GM23248 (cell line): ENCODE data around the gene TMEM74B. TPM values are rescaled to one million over a fixed set of nuclear protein-coding genes. Genes with fewer than 3 reads are reported as not detected.

Source experiments
- DNase-seq: peaks from one replicate; pipeline ENCODE4 v3.0.0-alpha.2; 2015
- H2AFZ ChIP-seq: fragments of 200-600 bp; sonication (generic); 2 replicates; pipeline ENCODE4 v1.6.1; 2016; ENCODE audit warnings: antibody characterized with exemption
- H3F3A ChIP-seq: fragments of 200-600 bp; sonication (generic); 2 replicates; pipeline ENCODE4 v1.6.1; 2016; ENCODE audit warnings: mild to moderate bottlenecking, antibody characterized with exemption, mixed run types; ENCODE audit not compliant: insufficient read depth
- H3K27ac ChIP-seq: fragments of 200-600 bp; sonication (generic); 2 replicates; pipeline ENCODE4 v1.5.1; 2016; ENCODE audit warnings: mild to moderate bottlenecking
- H3K27me3 ChIP-seq: fragments of 200-600 bp; sonication (generic); replicated peaks from 2 replicates; pipeline ENCODE4 v1.6.1; 2016; ENCODE audit warnings: mild to moderate bottlenecking; ENCODE audit not compliant: insufficient read depth
- H3K36me3 ChIP-seq: fragments of 200-600 bp; sonication (generic); 2 replicates; pipeline ENCODE4 v1.6.1; 2016; ENCODE audit warnings: low read depth, mild to moderate bottlenecking
- H3K4me1 ChIP-seq: fragments of 200-600 bp; sonication (generic); 2 replicates; pipeline ENCODE4 v1.6.1; 2016; ENCODE audit warnings: mild to moderate bottlenecking; ENCODE audit not compliant: insufficient read depth
- H3K4me2 ChIP-seq: fragments of 200-600 bp; sonication (generic); one replicate; pipeline ENCODE4 v1.6.1; 2016; ENCODE audit warnings: mild to moderate bottlenecking; ENCODE audit not compliant: unreplicated experiment
- H3K4me3 ChIP-seq: fragments of 200-600 bp; sonication (generic); 2 replicates; pipeline ENCODE4 v1.5.1; 2016; ENCODE audit warnings: mild to moderate bottlenecking
- H3K79me2 ChIP-seq: fragments of 200-600 bp; sonication (generic); 2 replicates; pipeline ENCODE4 v1.6.1; 2016; ENCODE audit warnings: mild to moderate bottlenecking; ENCODE audit not compliant: insufficient read depth
- H3K9ac ChIP-seq: fragments of 200-600 bp; sonication (generic); 2 replicates; pipeline ENCODE4 v1.6.1; 2016; ENCODE audit warnings: mild to moderate bottlenecking
- H3K9me2 ChIP-seq: fragments of 200-600 bp; sonication (generic); 2 replicates; pipeline ENCODE4 v1.6.1; 2016; ENCODE audit warnings: mixed run types, mild to moderate bottlenecking, moderate library complexity; ENCODE audit not compliant: insufficient read depth
- H3K9me3 ChIP-seq: fragments of 200-600 bp; sonication (generic); one replicate; pipeline ENCODE4 v1.6.1; 2017; ENCODE audit warnings: low read depth
- H4K20me1 ChIP-seq: fragments of 200-600 bp; sonication (generic); 2 replicates; pipeline ENCODE4 v1.6.0; 2016; ENCODE audit not compliant: insufficient read depth
- EZH2 ChIP-seq: fragments of 200-600 bp; sonication (generic); IDR thresholded peaks from 2 replicates; pipeline ENCODE4 v1.6.1; 2018; ENCODE audit warnings: antibody characterized with exemption, mild to moderate bottlenecking; ENCODE audit not compliant: insufficient read depth, poor library complexity, severe bottlenecking
- EZH2phosphoT487 ChIP-seq: fragments of 200-600 bp; sonication (generic); IDR thresholded peaks from 2 replicates; pipeline ENCODE4 v1.6.1; 2018; ENCODE audit warnings: antibody characterized with exemption, moderate library complexity, mild to moderate bottlenecking, low read depth; ENCODE audit not compliant: insufficient read depth
- WGBS, 2 experiments: methylation state at CpG; one replicate each; pipeline ENCODE4 v1.1.6; 2015 to 2017; ENCODE audit warnings: low lambda C conversion rate in 2 of 2, low coverage in 1 of 2; ENCODE audit errors: missing lambda C conversion rate in 2 of 2; 5-methylcytosine and 5-hydroxymethylcytosine counted together
- in situ Hi-C: fragments of 300-500 bp; cut with MboI; formaldehyde crosslinking; loops from 2 replicates; pipeline ENCODE4 v1.15.0; 2020
- polyA plus RNA-seq: library from polyadenylated mRNA; unstranded; fragments of >200 nt; fragmentation: Nextera tagmentation; extraction: Ambion mirVana; gene quantifications from 2 replicates; pipeline ENCODE4 v1.2.1, GENCODE V29; 2016
- total RNA-seq: library from RNA; depleted of rRNA; stranded (reverse); fragments of >200 nt; shearing (Covaris generic); gene quantifications from 2 replicates; pipeline ENCODE4 v1.2.3, GENCODE V29; 2014; rRNA removed

The TMEM74B gene
- total and polyA plus RNA-seq, 2 experiments from 2014 or later = 0.18 to 0.43 TPM

DNA sequence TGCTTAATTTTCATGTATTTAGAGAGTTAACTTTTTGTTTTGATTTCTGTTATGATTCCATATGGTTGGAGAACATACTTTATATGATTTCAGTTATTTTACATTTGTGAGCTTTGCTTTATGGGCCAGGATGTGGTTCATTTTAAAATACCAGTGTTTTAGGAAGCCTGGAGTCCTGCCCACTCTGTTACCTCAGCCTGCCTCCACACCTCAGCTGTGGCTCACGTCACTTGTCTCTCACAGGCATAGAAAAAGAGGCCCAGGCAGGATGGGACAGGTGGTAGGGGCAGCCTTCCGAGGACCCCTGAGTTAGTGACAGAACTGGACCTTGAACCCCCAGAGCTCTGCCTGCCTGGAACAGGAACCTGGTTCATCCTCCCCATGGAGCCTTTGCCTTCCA is 50.4 kb downstream of the TMEM74B start:
- in situ Hi-C loops = no loop called here
- H3K79me2 ChIP-seq = peaks cover 88% of the 10 kb centered on the region
- no peaks in the 10 kb centered on the region for H3F3A ChIP-seq
- DNase-seq = no peak
- no peak overlapping the region for H3K4me2 ChIP-seq
- WGBS, 2 experiments = 89 to 95% methylated on average over 2 of the region's 2 CpGs
- H3K27ac ChIP-seq = no peak overlapping the region
- H4K20me1 ChIP-seq = no peaks in the 10 kb centered on the region
- H3K9me2 ChIP-seq = no peaks in the 10 kb centered on the region
- H2AFZ ChIP-seq = no peak overlapping the region
- TF ChIP-seq EZH2phosphoT487 (no peak), EZH2 (no peak)
- peaks cover 65% of the 10 kb centered on the region for H3K36me3 ChIP-seq
- H3K9me3 ChIP-seq = no peaks in the 10 kb centered on the region
- H3K9ac ChIP-seq = no peak overlapping the region
- no peak overlapping the region for H3K4me3 ChIP-seq
- H3K4me1 ChIP-seq = no peaks in the 10 kb centered on the region
- no peaks in the 10 kb centered on the region for H3K27me3 ChIP-seq

DNA sequence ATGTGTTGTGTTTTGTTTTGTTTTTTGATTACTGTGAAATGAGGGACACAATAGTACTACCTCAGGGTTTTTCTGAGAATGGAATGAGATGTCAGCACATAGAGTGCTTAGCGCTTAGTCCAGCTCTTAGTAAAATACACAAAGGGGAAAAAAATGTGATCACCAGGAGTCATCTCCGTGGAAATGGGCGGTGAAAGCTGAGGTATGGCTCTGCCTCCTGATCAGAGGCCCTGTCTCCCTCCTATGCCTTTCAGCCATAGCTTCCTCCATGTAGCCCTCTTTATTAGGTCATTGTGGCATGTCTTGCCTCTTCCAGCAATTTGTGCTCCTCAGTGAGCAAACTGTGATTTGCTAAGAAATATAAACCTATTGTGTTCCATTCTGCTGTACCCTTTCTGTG is 53.4 kb downstream of the TMEM74B start:
- in situ Hi-C loops = no loop called here
- 95 to 98% methylated on average over 3 of the region's 3 CpGs for WGBS, 2 experiments
- Histone ChIP-seq H3K4me2 (no peak overlapping the region), H3F3A (no peaks in the 10 kb centered on the region), H3K9me3 (no peaks in the 10 kb centered on the region), H3K4me3 (no peak overlapping the region), H3K36me3 (peaks cover 72% of the 10 kb centered on the region), H3K9ac (no peak overlapping the region), H3K4me1 (no peaks in the 10 kb centered on the region), H2AFZ (no peak overlapping the region), H3K27ac (no peak overlapping the region), H3K79me2 (peaks cover 80% of the 10 kb centered on the region), H3K27me3 (no peaks in the 10 kb centered on the region), H3K9me2 (no peaks in the 10 kb centered on the region), H4K20me1 (no peaks in the 10 kb centered on the region)
- DNase-seq = no peak
- TF ChIP-seq EZH2 (no peak), EZH2phosphoT487 (no peak)

DNA sequence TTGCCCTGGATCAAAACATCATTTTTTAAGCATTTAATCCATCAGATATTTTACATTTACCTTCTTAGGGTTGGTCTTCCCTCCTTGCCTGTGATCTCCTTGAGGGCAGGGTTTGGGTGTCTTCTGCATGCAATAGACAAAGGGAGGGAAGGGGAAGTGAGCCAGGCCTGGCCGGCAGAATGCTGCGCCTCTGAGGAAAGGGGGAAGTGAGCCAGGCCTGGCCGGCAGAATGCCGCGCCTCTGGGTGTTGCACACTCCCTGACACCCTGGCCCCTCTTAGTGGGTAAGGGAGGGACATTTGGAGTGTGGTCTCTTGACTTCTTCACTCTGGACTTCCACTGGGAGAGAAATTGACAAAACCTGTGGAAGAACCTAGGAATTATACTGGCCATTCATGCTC is 53.9 kb downstream of the TMEM74B start:
- H3K9ac ChIP-seq = no peak overlapping the region
- H3F3A ChIP-seq = no peaks in the 10 kb centered on the region
- in situ Hi-C loops = no loop called here
- H3K79me2 ChIP-seq = peaks cover 80% of the 10 kb centered on the region
- peaks cover 72% of the 10 kb centered on the region for H3K36me3 ChIP-seq
- DNase-seq = no peak
- H3K4me3 ChIP-seq = no peak overlapping the region
- no peaks in the 10 kb centered on the region for H3K4me1 ChIP-seq
- no peaks in the 10 kb centered on the region for H4K20me1 ChIP-seq
- no peak overlapping the region for H3K27ac ChIP-seq
- no peaks in the 10 kb centered on the region for H3K27me3 ChIP-seq
- H3K9me2 ChIP-seq = no peaks in the 10 kb centered on the region
- no peak overlapping the region for H2AFZ ChIP-seq
- WGBS, 2 experiments = 86 to 89% methylated on average over 5 of the region's 5 CpGs
- TF ChIP-seq EZH2 (no peak), EZH2phosphoT487 (no peak)
- no peaks in the 10 kb centered on the region for H3K9me3 ChIP-seq
- H3K4me2 ChIP-seq = no peak overlapping the region

Other genes with a start within 250 kb of the TMEM74B start
- not detected in 2 replicates for gene RSPO4, start 182.7 kb downstream of the TMEM74B start, total RNA-seq
- 1.7 and 1.9 TPM in 2 replicates for gene RSPO4, start 182.7 kb downstream of the TMEM74B start, polyA plus RNA-seq
- 68.7 and 160 TPM in 2 replicates for gene PSMF1, start 66.4 kb downstream of the TMEM74B start, total RNA-seq
- gene PSMF1, start 66.4 kb downstream of the TMEM74B start, polyA plus RNA-seq = 150 and 165 TPM in 2 replicates
- gene C20orf202, start 18.5 kb upstream of the TMEM74B start, total RNA-seq = not detected in 2 replicates
- not detected in 2 replicates for gene C20orf202, start 18.5 kb upstream of the TMEM74B start, polyA plus RNA-seq
- gene RAD21L1, start 41.1 kb upstream of the TMEM74B start, total RNA-seq = not detected in 2 replicates
- gene RAD21L1, start 41.1 kb upstream of the TMEM74B start, polyA plus RNA-seq = 0.16 TPM in 2 replicates
- 11.2 and 12.9 TPM in 2 replicates for gene SNPH, start 81.3 kb upstream of the TMEM74B start, total RNA-seq
- gene SNPH, start 81.3 kb upstream of the TMEM74B start, polyA plus RNA-seq = 5.7 and 5.9 TPM in 2 replicates
- 4.9 and 5.5 TPM in 2 replicates for gene SDCBP2, start 144.2 kb upstream of the TMEM74B start, total RNA-seq
- gene SDCBP2, start 144.2 kb upstream of the TMEM74B start, polyA plus RNA-seq = 4.1 and 4.2 TPM in 2 replicates
- 150 and 162 TPM in 2 replicates for gene FKBP1A, start 208.1 kb upstream of the TMEM74B start, total RNA-seq
- 844 and 887 TPM in 2 replicates for gene FKBP1A, start 208.1 kb upstream of the TMEM74B start, polyA plus RNA-seq